PC-9 (cell line): ENCODE data around the gene GLI1.

ENCODE experiments used
- CTCF ChIP-seq: fragments of 200-600 bp; sonication (generic); conservative IDR thresholded peaks from 2 replicates; pipeline ENCODE4 v1.6.1; 2017; ENCODE audit warnings: mixed run types, antibody characterized with exemption, mild to moderate bottlenecking, moderate library complexity
- EZH2 ChIP-seq: fragments of 200-600 bp; sonication (generic); IDR thresholded peaks from 2 replicates; pipeline ENCODE4 v1.8.0; 2017; ENCODE audit warnings: antibody characterized with exemption, low read depth

- TF ChIP-seq CTCF (no peak), EZH2 (no peak; the same call in 1 of the 2 replicates)
These were observed 2.3 kb downstream of the GLI1 start for GRCh38 chr12:57461917-57462250.
